ENCODE data around the gene ATP6V1B1.

The ATP6V1B1 gene
- 0 reads per million in 2 donors for total RNA-seq

DNA sequence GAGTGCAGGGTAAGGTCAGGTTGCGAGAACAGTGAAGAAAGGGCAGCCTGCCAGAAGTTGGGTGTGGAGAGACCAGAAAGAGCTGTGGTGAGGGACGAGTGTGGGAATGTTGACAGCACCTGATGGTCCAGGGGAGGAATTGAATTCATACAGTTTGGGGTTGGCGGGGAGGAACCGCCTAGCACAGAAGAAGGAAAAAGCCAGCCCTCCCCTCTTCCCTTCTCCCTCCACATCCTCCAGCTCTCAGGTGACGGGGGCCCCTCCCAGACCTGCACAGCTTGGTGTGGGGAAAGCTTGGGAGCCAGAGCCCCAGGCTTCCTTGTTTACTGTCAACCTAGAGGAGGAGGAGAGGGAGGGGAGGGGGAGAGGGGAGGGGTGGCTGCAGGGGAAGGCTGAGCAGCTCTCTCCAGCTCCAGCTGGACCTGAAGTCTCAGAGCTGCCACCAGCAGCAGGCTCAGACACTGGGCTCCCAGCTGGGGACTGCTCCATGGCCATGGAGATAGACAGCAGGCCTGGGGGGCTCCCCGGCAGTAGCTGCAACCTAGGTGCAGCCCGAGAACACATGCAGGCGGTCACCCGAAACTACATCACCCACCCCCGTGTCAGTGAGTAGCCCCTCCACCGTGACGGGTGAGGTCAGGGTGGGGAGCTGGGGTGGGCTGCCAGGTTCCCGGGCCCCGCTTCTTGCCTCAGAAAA is at the start of gene ATP6V1B1:
Gene ATP6V1B1, plus strand, starts transcription at position 433 of the 697 bp plus-strand sequence. Its CDS starts 55 bp downstream, at position 488.
- no peak for DNase-seq

DNA sequence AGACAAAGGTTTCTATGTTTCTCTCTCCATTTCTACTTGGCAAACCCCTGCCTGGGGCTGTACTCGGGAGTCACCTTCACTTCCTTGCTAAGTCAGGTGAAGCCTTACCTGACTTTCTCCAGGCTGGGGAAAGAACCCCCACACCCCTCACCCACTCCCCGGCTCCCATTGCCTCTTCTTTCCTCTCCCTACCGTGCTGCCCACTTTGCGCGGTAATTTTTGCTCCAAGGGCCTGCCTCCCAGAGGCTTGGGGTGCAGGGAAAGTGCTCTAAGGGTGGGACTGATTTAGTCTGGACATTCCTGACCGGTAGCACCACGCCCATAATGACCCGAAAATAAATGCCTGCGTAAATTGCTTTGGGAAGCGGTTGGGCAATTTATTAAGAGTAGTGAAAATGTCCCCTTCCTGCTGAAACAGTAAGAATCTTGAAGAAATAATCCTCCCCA is 49.1 kb upstream of the ATP6V1B1 start:
- DNase-seq = no peak

DNA sequence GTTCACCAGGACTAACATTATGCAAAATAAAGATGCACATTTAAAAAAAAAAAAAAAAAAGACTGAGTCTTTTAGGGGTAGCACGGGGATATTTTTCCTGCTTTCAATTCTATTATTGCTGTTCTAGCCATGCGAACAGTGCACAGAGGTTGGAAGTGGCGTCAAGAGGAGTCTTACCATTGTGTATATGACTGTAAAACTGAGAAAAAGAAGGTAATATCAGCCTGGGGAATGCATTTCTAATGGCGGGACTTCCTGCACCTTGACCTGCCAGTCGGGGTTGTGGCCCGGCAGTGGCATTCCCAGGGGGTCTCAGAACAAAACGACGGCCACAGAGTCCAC is 48.5 kb upstream of the ATP6V1B1 start:
- no peak for DNase-seq

DNA sequence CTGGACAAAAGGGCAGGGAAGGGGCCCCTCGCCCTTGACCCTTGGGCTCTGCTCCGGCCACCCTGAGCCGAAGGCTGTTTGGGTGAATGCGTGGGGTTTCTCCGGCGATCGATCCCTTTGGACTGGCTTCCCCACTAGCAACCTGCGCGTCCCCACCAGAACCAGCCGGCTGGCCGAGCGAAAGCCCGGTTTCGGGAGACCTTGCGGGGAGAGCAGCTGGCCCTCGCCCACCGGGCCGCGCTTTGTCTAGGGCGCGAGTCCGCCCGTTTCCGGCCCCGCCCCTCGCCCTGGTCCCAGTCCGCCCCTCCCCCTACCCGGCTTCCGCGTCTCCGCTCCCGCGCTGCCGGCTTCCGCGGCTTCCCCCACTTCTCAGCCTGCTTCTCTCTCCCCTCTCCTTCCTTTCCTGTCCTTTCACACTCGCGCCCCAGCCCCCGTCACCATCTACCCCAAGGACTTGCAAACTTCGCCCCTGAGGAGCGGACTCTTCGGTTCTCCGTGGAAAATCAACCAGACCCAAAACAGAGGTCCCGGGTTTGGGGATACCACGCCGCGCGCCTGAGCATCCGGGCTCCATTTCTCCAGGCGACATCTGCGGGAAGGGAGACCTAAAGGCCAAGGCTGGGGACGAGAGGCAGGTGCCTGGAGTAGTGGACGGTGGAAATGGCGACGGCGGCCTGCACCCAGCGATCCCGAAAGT is 48.0 kb upstream of the ATP6V1B1 start:
- DNase-seq = no peak

DNA sequence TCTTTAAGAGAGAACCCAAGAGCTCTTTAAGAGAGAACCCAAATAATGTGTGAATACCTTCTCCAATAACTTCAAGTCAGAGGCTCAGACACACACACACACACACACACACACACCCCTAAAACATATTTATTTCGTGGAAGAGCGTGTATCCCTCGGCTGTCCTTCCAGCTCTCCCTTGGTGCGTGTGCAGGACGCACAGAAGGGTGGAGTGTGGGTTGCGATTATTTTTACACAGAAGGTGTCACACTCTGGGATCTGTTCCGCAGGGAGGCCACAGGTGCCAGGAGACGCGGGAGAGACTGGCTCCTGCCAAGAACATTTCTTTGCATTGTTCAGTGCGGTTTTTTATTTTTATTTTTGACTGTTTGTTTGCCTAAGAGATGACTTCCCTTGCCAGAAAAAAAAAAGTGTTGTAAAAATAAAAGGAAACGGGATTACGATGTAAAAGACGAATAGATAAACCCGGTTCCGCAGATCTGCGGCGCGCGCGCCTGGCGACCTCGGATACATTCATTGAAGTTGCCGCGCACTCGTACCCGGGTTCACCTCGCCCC is 47.3 kb upstream of the ATP6V1B1 start:
- no peak for DNase-seq

DNA sequence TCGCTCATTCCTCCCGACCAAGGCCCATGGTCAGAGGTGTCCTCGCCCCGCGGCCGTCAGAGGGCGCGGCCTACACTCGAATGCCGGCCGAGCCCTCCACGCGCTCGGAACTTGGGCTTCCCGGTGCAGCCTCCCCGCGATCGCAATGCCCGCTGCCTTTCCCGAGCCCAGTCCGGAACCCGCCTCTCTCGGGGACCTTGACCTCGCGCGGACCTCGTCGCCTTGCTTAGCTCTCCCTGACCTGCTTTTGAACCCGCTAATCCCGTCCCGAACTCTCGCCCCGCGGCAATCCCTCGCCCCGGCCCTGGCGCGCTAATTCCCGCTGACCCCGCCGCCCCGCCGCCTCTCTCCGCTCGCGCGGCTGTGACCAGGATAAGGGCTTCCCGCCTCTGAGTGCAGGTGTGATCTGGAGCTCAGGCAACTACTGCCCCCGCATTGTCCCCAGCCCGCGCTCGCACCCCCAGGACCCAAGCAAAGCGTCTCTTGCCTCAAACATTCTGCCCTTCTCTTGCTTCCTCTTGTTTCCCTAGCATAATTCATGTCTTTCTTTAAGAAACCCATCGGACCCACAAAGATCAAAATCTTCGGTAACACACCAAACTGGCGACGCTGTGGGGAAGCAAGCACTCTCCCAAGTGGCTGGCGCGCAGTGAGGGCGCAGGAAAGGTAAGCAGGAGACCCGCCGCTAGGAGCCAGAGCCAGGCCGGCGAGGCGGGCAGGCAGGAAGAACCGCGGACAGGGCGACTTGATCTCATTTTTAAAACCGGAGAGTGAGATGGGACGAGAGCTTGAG is 46.6 kb upstream of the ATP6V1B1 start:
- DNase-seq = no peak

DNA sequence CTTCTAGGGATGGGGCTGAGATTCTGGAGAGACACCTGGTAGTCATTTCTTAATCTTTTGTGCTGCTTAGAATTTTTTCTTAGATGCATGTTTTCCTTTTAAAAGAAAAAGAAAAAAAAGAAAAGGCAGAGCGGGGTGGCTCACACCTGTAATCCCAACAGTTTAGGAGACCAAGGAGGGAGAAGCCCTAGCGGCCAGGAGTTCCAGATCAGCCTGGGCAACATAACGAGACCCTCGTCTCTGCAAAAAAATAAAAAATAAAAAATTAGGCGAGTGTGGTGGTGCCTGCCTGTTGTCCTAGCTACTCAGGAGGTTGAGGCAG is 46.0 kb upstream of the ATP6V1B1 start:
- DNase-seq = no peak

DNA sequence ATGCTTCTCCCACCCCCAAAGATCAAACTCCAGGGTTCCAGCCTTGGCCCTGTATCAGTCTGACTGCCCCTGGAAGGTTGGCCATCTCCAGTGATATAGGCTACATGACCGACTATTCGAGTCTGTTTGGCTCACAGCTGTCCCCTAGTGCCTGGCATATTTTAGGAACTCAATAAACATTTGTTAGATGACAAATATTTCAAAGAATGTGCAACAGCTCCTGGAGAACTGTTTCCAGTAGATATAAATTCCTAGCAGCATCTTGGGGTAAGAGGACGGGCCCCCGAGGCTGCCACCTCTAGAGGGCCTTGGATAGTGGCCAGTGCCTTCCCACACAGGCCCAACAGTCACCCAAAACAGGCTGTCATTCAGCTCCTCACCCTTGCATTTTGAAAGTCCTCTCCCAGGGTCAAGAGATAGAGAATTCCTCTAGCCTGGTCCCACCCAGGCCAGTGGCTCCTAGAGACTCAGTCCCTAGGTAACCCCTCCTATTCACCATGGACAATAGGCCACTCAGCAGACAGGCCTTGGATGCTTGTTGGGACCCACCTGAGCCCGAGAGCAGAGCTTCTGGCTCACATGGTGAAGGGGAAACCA is 45.1 kb upstream of the ATP6V1B1 start:
- DNase-seq = no peak

DNA sequence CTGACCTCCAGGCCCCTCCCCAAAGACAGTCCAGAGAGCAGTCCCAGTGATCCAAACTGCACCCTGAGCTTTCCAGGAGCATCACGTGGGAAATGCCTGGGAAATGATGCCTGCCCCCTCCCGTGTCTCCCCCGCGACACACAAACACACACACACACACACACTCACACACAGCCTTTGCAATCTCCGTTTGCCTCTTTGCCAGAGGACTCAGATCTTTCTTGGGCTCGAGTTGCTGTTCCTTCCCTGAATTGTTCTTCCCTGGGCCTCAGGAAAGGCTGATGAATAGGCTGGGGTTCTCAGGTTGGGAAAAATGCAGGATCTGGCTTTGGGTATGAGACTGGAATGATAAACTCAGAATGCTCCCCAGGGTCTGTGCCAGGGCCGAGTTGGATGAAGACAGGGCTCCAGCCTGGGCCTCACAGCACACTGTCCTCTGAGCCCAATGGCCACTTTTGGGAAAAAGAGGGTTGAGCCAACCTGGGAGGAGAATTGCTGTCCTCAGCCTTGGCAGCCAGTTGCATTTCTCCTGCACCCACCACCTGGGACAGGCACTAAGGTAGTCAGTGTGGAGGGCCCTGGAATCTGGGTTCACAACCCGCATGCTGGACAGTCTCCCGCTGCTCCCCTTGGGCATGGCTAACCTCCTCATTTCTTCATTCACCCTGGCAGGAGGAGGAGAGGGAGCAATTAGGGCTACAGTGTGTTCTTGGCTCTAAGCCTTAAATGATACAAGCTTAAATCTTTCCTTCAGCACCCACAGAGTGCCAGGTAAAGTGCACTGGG is 43.9 kb upstream of the ATP6V1B1 start:
- no peak for DNase-seq

DNA sequence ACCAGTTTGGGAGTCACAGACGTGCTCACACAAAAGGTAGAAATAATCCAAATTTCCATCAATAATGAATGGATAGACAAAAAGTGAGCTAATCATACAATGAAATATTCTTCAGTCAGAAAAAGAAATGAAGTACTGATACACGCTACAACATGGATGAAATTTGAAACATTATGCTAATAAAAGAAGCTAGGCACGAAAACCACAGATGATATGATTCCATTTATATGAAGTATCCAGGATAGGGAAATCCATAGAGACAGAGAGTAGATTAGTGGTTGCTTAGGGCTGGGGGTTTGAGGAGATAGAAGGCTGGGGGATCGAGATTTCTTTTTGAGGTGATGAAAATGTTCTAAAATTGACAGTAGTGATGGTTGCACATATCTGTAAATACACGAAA is 43.0 kb upstream of the ATP6V1B1 start:
- DNase-seq = no peak

DNA sequence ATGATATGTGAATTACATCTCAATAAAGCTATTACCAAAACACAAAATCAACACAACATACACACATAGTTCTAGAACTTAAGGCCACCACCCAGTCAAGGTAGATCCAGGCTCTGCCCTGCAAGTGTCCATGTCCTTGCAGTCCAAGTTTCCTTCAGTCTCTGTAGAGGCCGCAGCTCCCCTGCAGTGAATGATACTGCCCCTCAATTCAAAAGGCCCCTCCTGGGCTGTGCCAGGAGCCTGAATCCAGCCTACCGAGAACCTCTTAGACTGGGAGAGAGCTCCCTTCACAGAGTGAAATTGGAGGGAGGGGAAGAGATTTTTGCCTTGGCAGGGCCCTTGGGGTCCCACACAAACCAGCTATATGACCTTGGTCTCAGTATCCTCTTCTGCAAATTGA is 42.5 kb upstream of the ATP6V1B1 start:
- no peak for DNase-seq

DNA sequence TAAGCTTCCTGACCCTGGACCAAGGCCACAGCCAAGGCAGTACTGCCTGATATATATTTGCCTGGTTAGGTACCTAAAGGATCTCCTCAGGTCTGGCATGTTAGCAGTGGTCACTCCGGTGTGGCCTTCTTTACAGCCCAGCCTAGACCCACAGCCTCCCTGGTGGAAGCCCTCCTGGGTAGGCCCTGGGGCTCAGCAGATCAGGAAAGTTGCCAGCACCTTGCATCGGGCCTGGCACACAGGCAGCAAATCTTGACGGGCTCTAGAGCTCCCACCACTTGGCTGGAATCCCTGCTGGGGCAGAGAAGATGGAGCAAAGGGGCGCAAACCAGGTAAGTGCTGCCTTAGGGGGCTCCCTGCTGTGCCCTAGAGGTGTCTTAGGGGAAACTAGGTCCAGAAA is 40.9 kb upstream of the ATP6V1B1 start:
- DNase-seq = no peak

DNA sequence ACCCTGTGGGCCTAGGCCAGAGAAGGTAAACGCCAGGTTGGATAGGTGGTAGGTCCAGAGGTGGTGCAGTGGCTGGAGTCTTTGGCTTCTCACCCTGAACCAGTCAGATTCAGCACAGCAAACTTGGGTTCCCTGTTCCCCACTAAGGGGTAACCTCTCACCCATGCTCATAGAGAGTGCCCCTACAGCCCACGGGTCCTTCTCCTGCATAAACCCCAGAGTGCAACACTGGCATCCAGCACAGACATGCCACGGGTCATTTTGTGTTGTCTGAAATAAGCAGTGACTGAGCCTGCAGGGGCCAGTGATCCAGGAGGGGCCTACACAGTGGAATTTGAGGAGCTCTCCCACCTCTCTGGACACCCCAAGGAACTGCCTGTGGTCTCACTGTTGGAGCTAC is 40.5 kb upstream of the ATP6V1B1 start:
- DNase-seq = no peak

DNA sequence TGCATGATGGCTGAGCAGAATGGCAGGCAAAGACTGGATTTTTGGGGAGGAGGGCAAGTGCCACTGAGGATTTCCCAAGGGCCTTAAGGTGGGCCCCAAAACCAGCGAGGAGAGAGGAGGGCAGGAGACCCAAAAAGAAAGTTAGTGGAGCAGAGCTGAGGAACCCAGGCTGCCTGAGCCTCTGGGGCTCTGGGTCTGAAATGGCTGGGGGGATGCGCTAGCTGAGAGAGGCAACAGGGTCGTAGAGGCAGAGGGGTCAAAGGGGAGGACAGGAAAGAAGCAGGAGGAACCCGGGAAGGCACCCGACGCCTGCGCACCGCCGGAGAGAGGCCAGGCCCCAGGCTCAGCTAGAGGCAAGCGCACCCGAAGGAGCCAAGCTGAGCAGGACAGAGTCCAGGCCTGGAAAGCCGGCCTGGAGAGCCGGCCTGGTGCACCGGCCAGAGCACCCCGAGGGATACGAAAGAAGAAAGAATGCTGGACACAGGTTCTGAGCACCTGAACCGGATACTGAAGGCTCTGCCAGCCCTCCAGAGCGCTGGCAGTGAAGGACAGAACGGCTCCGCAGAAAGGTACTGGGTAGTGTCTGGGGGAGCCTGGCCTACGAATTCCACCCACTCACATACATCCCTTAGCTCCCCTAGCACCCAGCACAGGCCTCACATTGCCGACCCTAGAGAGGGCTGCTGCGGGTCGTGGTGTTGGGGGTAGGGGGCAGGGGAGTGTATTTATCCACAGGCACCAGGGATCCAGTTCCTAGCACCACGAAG is 39.5 kb upstream of the ATP6V1B1 start:
- DNase-seq = no peak

DNA sequence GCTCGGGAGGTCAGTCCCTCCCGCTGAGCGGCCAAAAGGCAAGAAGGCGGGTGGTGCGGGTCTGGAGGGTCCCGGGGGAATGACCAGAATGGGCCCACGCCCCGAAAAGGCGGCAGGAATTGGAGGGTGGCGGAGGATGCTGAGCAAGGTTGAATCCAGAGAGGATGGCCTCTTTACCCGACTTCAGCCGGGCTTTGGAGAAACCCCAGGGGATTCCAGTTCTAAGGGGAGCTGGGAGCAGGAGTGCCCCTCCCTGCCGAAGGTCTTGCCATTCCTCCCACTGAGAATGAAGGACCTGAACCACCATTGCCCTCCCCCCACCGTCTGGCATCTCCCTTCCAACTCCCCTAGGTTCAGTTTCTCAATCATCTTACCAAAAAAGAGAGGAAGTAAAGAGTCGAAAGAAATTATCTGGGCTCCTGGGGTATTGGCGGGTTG is 38.9 kb upstream of the ATP6V1B1 start:
- DNase-seq = no peak

DNA sequence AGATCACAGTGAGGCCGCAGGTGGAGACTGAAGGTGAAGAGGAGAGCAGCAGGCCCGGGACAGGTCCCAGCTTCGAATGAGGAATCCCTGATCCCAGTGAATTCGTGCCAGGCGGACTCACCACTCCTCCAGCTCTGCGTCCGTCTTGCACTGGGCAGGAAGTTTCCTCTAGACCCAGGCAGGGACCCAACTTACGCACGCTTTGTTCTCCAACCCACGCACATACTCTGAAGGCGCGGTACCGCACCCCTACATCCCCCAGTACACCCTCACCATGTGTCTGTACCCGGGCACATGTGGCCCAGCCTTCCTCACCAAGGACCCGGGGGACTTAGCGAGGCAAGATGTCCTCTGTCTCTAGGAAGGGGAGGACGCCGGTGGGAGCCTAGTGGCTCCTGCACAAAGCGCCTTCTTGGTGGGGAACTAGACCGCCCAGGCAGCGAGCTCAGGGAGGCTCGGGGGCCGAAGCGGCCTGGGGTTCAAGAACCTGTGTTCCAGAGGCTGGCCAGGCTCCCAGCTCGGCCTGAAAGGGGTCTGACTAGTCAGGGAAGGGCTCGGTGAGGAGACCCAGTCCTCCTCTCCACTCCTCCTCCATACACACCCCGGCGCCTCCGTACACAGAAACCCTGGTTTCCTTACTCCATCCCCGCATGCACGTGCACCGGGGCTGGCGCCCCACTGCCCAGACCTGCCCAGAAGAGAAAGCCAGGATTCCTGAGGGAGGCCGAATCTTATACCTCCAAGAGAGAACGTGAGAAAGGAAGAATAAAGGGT is 38.3 kb upstream of the ATP6V1B1 start:
- DNase-seq = no peak

DNA sequence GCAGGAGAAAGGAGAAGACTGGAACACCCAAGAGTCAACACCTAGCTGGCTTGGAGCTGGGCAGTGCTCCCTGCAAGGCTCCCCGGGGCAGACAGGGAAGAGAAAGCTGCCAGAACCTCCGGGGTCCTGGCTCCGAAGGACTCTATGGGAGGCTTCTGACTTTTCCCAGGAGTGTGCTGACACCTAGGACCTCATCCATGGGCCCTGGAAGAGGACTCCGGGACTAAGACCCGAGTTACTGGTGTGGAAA is 37.8 kb upstream of the ATP6V1B1 start:
- DNase-seq = no peak

DNA sequence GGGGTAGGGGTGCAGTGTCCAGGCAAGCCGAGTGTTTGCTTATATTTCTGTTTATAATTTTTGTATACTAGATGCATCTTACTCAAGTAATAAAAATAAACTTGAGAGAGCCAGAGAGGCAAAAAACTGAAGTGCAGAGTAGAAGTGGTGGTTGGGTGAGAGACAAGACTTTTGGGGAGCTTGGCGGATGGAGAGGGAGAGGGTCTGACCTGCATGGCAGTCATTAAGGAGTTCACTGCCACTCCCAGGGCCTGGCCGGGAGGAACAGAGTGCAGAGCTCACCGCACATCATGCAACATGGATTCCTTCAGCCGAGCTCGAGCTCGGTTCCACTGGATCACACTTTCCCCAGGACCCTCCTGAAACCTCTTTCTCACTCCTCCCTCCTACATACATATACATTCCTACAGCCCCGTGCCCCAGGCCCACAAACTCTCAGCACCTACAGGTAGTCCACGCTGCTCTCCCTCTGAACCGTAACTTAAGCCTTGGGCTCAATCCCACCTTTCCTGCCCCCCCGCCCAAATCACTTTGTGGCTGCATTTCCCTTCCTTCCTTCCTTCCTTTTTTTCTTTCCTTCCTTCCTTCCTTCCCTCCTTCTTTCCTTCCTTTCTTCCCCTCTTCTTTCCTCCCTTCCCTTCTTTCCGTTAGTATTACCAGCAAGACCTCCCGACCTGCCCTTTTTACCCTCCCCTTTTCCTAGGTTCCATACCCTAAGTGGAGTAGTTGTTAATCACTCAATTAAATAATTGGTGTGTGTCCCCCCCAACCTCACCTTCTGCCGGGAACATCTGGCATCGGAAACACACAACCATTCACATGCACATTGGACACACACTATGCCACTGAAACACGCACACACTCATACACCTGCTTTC is 37.1 kb upstream of the ATP6V1B1 start:
- DNase-seq = no peak

DNA sequence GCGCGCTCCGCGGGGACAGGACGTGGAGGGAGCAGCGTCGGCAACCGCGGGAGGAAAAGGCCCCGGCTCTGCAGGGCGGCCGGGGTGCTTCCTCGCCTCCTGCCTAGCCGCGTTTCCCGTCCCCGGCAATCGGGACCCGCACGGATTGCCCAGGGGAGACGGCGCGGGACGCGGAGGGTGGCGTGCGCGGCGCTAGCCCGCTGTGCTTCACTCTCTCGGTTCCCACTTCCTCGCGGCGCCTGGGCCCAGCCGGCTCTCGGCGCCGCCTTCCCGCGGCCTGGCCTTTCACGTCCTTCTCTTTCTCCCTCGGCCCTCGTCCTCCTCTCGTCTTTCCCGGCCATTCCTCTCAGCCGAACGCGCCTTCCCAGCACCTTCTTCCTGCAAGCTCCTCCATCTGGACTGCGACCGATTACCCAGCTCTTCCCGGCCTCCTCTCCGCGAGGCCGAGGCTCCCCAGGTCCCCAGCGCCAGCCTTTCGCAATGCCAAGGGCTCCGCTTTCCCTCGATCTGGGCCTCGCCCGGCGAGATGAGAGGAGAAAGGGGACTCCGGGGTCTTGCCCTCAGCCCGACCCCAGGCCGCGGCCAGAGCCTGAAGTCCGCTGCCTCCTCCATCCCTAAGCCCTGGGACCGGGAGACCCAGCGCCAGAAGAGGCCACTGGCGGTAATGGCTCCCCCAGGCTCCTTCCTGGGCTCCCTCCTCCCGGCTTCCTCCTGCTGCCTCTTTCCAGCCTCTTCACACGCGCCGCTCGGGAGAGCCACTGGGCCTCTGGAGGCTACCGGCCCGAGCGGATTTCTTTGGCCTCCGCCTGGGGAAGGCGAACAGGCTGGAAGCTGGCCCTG is 34.3 kb upstream of the ATP6V1B1 start:
- DNase-seq = no peak

Measured in T-helper 9 cell (primary cell).